HepG2 (cell line): ENCODE results near the gene NR2F6. TPM values are rescaled to one million over a fixed set of nuclear protein-coding genes. Genes with fewer than 3 reads are reported as not detected.

Source experiments
- ATAC-seq: fragments of 200-7000 bp; cut with Tn5 transposase; 3 replicates; pipeline ENCODE4 v1.9.1; 2020; ENCODE audit warnings: mild to moderate bottlenecking, moderate library complexity
- BruUV-seq: library from RNA; stranded (reverse); fragments of 400-500 nt; replicated peaks from 2 replicates; lab custom pipeline; 2021; lab: Mats Ljungman, UMichigan
- CTCF ChIA-PET: fragments of 300-600 bp; formaldehyde crosslinking; extraction: SDS; loops from one replicate; lab custom pipeline; 2021; ENCODE audit warnings: low total read pairs, inconsistent platforms, low intra/inter-chr PET ratio; lab: Yijun Ruan, JAX
- POLR2A ChIA-PET: fragments of 350-600 bp; sonication (Branson Sonifier 250); formaldehyde crosslinking; loops from one replicate; lab custom pipeline; 2020; ENCODE audit warnings: antibody characterized with exemption, inconsistent platforms; lab: Yijun Ruan, JAX
- DNase-seq: peaks from one replicate; pipeline ENCODE4 v3.0.0-alpha.2; 2015; ENCODE audit warnings: low spot score
- FAIRE-seq: peaks from 3 replicates; lab custom pipeline; 2011; peaks lifted over from hg19 to GRCh38; lab: Jason Lieb, UNC
- H2AFZ ChIP-seq: one replicate; pipeline ENCODE4 v1.6.1; 2011; ENCODE audit warnings: low read length, inconsistent platforms
- H3K27ac ChIP-seq: fragments of 300-600 bp; 3 replicates; pipeline ENCODE4 v1.8.0; 2011; ENCODE audit warnings: mixed run types, mild to moderate bottlenecking, mixed read lengths, low read length, inconsistent platforms; ENCODE audit not compliant: insufficient read depth; ENCODE audit errors: extremely low read length
- H3K27me3 ChIP-seq, 2 experiments: fragments of 200-600 bp in 1 of 2; 2 replicates in 1 of 2; 3 replicates in 1 of 2; pipeline versions ENCODE4 v1.6.0 to v1.8.0; 2011; ENCODE audit warnings: low read length in 2 of 2, mild to moderate bottlenecking in 2 of 2, moderate library complexity in 2 of 2, inconsistent platforms in 1 of 2; ENCODE audit not compliant: insufficient read depth in 2 of 2, control insufficient read depth in 1 of 2
- H3K36me3 ChIP-seq, 2 experiments: fragments of 200-600 bp in 1 of 2; replicated peaks in 1 of 2; 2 replicates in 1 of 2; 3 replicates in 1 of 2; pipeline versions ENCODE4 v1.5.1 to v1.8.0; 2011; ENCODE audit warnings: low read length in 2 of 2, inconsistent platforms in 1 of 2; ENCODE audit not compliant: insufficient read depth in 2 of 2, control insufficient read depth in 1 of 2
- H3K4me1 ChIP-seq: 2 replicates; pipeline ENCODE4 v1.5.1; 2012; ENCODE audit warnings: low read length, inconsistent platforms; ENCODE audit not compliant: insufficient read depth
- H3K4me2 ChIP-seq: 2 replicates; pipeline ENCODE4 v1.6.0; 2011; ENCODE audit warnings: low read depth, low read length, inconsistent platforms
- H3K4me3 ChIP-seq, 3 experiments: fragments of 200-600 bp in 1 of 3; sonication (generic), shearing (Covaris generic) in 1 of 3; replicated peaks in 1 of 3; 2 replicates each; pipeline ENCODE4 v1.5.1; 2011 to 2016; ENCODE audit warnings: low read length in 3 of 3, inconsistent platforms in 2 of 3, low read depth in 2 of 3, mild to moderate bottlenecking in 2 of 3, control low read depth in 1 of 3, mixed read lengths in 1 of 3; ENCODE audit not compliant: insufficient read depth in 1 of 3
- H3K79me2 ChIP-seq: one replicate; pipeline ENCODE4 v1.6.1; 2011; ENCODE audit warnings: low read length, inconsistent platforms; ENCODE audit not compliant: insufficient read depth
- H3K9ac ChIP-seq: 2 replicates; pipeline ENCODE4 v1.6.0; 2011; ENCODE audit warnings: mild to moderate bottlenecking, low read depth, low read length, inconsistent platforms; ENCODE audit not compliant: insufficient read depth
- H3K9me3 ChIP-seq: 2 replicates; pipeline ENCODE4 v1.5.1; 2012; ENCODE audit warnings: mild to moderate bottlenecking, low read length
- H4K20me1 ChIP-seq: 2 replicates; pipeline ENCODE4 v1.6.0; 2011; ENCODE audit warnings: inconsistent platforms, mild to moderate bottlenecking, low read length, moderate library complexity; ENCODE audit not compliant: insufficient read depth
- CREBL2 ChIP-seq: sonication (generic); formaldehyde crosslinking; IDR thresholded peaks from 2 replicates; pipeline ENCODE4 v1.8.1; 2023; ENCODE audit warnings: missing genetic modification reagents, mild to moderate bottlenecking, borderline replicate concordance
- ETV5 ChIP-seq: IDR thresholded peaks from 2 replicates; pipeline ENCODE4 v1.6.1; 2018; ENCODE audit warnings: missing biosample characterization, missing genetic modification reagents, inconsistent platforms, borderline replicate concordance
- HNF1A ChIP-seq, 2 experiments: sonication (generic) in 1 of 2; formaldehyde crosslinking in 1 of 2; IDR thresholded peaks; 2 replicates each; pipeline versions ENCODE4 v1.4.0 to v1.6.1; 2016 to 2020; ENCODE audit warnings: borderline replicate concordance in 1 of 2, low read depth in 1 of 2, mild to moderate bottlenecking in 1 of 2, missing genetic modification reagents in 1 of 2
- SRY ChIP-seq: sonication (generic); formaldehyde crosslinking; IDR thresholded peaks from 2 replicates; pipeline ENCODE4 v1.8.0; 2022; ENCODE audit warnings: mild to moderate bottlenecking, missing genetic modification reagents
- SSRP1 ChIP-seq: IDR thresholded peaks from 2 replicates; pipeline ENCODE4 v1.6.1; 2016; ENCODE audit warnings: control low read depth
- TP53 ChIP-seq: sonication (generic); formaldehyde crosslinking; conservative IDR thresholded peaks from 2 replicates; pipeline ENCODE4 v1.4.0; 2020; ENCODE audit warnings: missing genetic modification reagents
- ZNF225 ChIP-seq: sonication (generic); formaldehyde crosslinking; IDR thresholded peaks from 2 replicates; pipeline ENCODE4 v1.4.0; 2020; ENCODE audit warnings: mild to moderate bottlenecking, missing genetic modification reagents
- ZNF34 ChIP-seq: sonication (generic); formaldehyde crosslinking; IDR thresholded peaks from 2 replicates; pipeline ENCODE4 v1.4.0; 2020; ENCODE audit warnings: mild to moderate bottlenecking, missing genetic modification reagents, borderline replicate concordance
- ZNF362 ChIP-seq: sonication (generic); formaldehyde crosslinking; IDR thresholded peaks from 2 replicates; pipeline ENCODE4 v1.4.0; 2020; ENCODE audit warnings: missing genetic modification reagents, mild to moderate bottlenecking, borderline replicate concordance
- ZNF746 ChIP-seq: sonication (generic); formaldehyde crosslinking; IDR thresholded peaks from 2 replicates; pipeline ENCODE4 v1.8.0; 2022; ENCODE audit warnings: mild to moderate bottlenecking, missing genetic modification reagents
- ZSCAN21 ChIP-seq: sonication (generic); formaldehyde crosslinking; IDR thresholded peaks from 2 replicates; pipeline ENCODE4 v1.8.0; 2022; ENCODE audit warnings: mild to moderate bottlenecking, missing genetic modification reagents, moderate library complexity, borderline replicate concordance
- WGBS: methylation state at CpG from one replicate; pipeline ENCODE4 v1.1.6; 2017; ENCODE audit warnings: low lambda C conversion rate; 5-methylcytosine and 5-hydroxymethylcytosine counted together
- in situ Hi-C: cut with HindIII; loops from 2 replicates; pipeline ENCODE4 v1.10.0; 2017; ENCODE audit warnings: low pct_unique_long_range_greater_than_20kb; ENCODE audit not compliant: extremely low pct_ligation_motif_present
- intact Hi-C: fragments of 100-400 bp; cut with micrococcal nuclease; formaldehyde crosslinking; loops from one replicate; pipeline ENCODE4 v1.10.0; 2022; ENCODE audit not compliant: unreplicated experiment
- polyA plus RNA-seq, 8 experiments: library from polyadenylated mRNA; depleted of rRNA in 3 of 8; stranded (reverse) in 7 of 8; unstranded in 1 of 8; fragments of >200 nt; fragmentation: Illumina TruSeq in 4 of 8; extraction: Trizol in 4 of 8; gene quantifications; 2 replicates each; pipeline versions ENCODE4 v1.2.1 to v1.2.3, GENCODE V29; 2011 to 2016; ENCODE audit warnings: low read depth in 4 of 8, missing spikeins in 1 of 8, mixed read lengths in 1 of 8; ENCODE audit not compliant: insufficient read depth in 1 of 8
- total RNA-seq, 5 experiments: library from RNA; depleted of rRNA; stranded (reverse); fragments of >200 nt; fragmentation: Illumina TruSeq; extraction: Trizol; gene quantifications; 2 replicates each; pipeline ENCODE4 v1.2.3, GENCODE V29; 2016; ENCODE audit warnings: low read depth in 1 of 5

Gene NR2F6
- total and polyA plus RNA-seq, 2 of the 13 experiments (the other 11 are each of a cell fraction or from before 2014, with no cell fraction given): 30.9 to 72.4 TPM

GRCh38 chr19:17197666-17198065, 48.1 kb downstream of the NR2F6 start:
- in situ Hi-C loops (no loop called here), intact Hi-C loops (no loop called here)
- peaks cover 21% of the 10 kb centered on the region for H3K4me1 ChIP-seq
- no peaks in the 10 kb centered on the region for H3K27me3 ChIP-seq
- peaks cover 12 to 22% of the 10 kb centered on the region in 2 experiments; a peak in 4 of 5 replicates for H3K36me3 ChIP-seq
- H2AFZ ChIP-seq: no peak overlapping the region
- POLR2A ChIA-PET: no interaction called here
- ATAC-seq: no peak
- H3K9me3 ChIP-seq: no peaks in the 10 kb centered on the region
- no peak overlapping the region for H3K4me3 ChIP-seq
- BruUV-seq: no TSS peak
- no peaks in the 10 kb centered on the region for H3K79me2 ChIP-seq
- no peak overlapping the region for H3K4me2 ChIP-seq
- H3K27ac ChIP-seq: no peak overlapping the region
- H4K20me1 ChIP-seq: no peaks in the 10 kb centered on the region
- no peak for FAIRE-seq
- WGBS: 97% methylated on average over 16 of the region's 16 CpGs
- H3K9ac ChIP-seq: no peak overlapping the region
- no peak for TF ChIP-seq TP53 (CRISPR knock-in tag)
- no peak for TF ChIP-seq SSRP1 (CRISPR knock-in tag)
- no peak for TF ChIP-seq CREBL2
- no peak for TF ChIP-seq ETV5 (CRISPR knock-in tag)
- no peak for TF ChIP-seq ZNF225 (CRISPR knock-in tag)
- no peak for TF ChIP-seq ZNF34 (CRISPR knock-in tag)
- no peak for TF ChIP-seq HNF1A (IDR thresholded peaks at IDR 0.05; ENCODE audit: low read depth)
- no peak for TF ChIP-seq HNF1A (CRISPR knock-in tag; IDR thresholded peaks at IDR 0.05; ENCODE audit: borderline replicate concordance)
- TF ChIP-seq ZNF362 (CRISPR knock-in tag): no peak
- no peak for TF ChIP-seq ZNF746 (CRISPR knock-in tag)
- TF ChIP-seq SRY (CRISPR knock-in tag): no peak
- TF ChIP-seq ZSCAN21 (CRISPR knock-in tag): no peak
- TF ChIP-seq, all 625 proteins: peak for 0
- CTCF ChIA-PET: no interaction called here
- no peak for DNase-seq
